HG02884 (cell line): ENCODE data around the gene PGM2.

Experiments used
- ATAC-seq: cut with Tn5 transposase; IDR thresholded peaks from one replicate; pipeline ENCODE4 v1.9.1; 2021; ENCODE audit warnings: mild to moderate bottlenecking, moderate library complexity; ENCODE audit not compliant: unreplicated experiment

The PGM2 gene

GRCh38 chr4:37860266-37860665 is 33.8 kb downstream of the PGM2 start:
- no peak for ATAC-seq

GRCh38 chr4:37862961-37863360 is 36.5 kb downstream of the PGM2 start:
- ATAC-seq = no peak

- no peak for ATAC-seq
Measured at GRCh38 chr4:37864786-37865185, 38.3 kb downstream of the PGM2 start.

GRCh38 chr4:37865450-37865849 is 39.0 kb downstream of the PGM2 start:
- no peak for ATAC-seq

GRCh38 chr4:37867102-37867501 is 40.6 kb downstream of the PGM2 start:
- no peak for ATAC-seq

- no peak for ATAC-seq
Measured at GRCh38 chr4:37868238-37868637, 41.8 kb downstream of the PGM2 start.

- no peak for ATAC-seq
Measured at GRCh38 chr4:37872310-37872988, 46.0 kb downstream of the PGM2 start.

- ATAC-seq = no peak
Measured at GRCh38 chr4:37873386-37873785, 46.9 kb downstream of the PGM2 start.

GRCh38 chr4:37876156-37876555 is 49.7 kb downstream of the PGM2 start:
- no peak for ATAC-seq

- ATAC-seq = no peak
Measured at GRCh38 chr4:37879365-37879764, 52.9 kb downstream of the PGM2 start.

GRCh38 chr4:37881811-37882210 is 55.3 kb downstream of the PGM2 start:
- no peak for ATAC-seq

GRCh38 chr4:37882665-37883296 is 56.3 kb downstream of the PGM2 start:
- no peak for ATAC-seq

- no peak for ATAC-seq
Measured at GRCh38 chr4:37884855-37885487, 58.5 kb downstream of the PGM2 start.

- no peak for ATAC-seq
Measured at GRCh38 chr4:37885496-37885895, 59.0 kb downstream of the PGM2 start.

GRCh38 chr4:37889849-37890800 is 63.6 kb downstream of the PGM2 start:
- no peak for ATAC-seq

- peak; percentile 28 for ATAC-seq
Measured at GRCh38 chr4:37890801-37891259, 64.3 kb downstream of the PGM2 start, which contains the start of gene TBC1D1. Gene TBC1D1, plus strand, starts transcription at chr4:37891084. Its CDS starts 11,012 bp downstream, at chr4:37902096.

GRCh38 chr4:37891260-37892159 is 65.0 kb downstream of the PGM2 start:
- ATAC-seq = peak; percentile 55

- peak; percentile 42 for ATAC-seq
Measured at GRCh38 chr4:37892641-37893040, 66.2 kb downstream of the PGM2 start.

GRCh38 chr4:37893164-37893563 is 66.7 kb downstream of the PGM2 start:
- ATAC-seq = no peak

- no peak for ATAC-seq
Measured at GRCh38 chr4:37895271-37895670, 68.8 kb downstream of the PGM2 start.
